Measurements from ENCODE around the gene EEF1E1.

DNA sequence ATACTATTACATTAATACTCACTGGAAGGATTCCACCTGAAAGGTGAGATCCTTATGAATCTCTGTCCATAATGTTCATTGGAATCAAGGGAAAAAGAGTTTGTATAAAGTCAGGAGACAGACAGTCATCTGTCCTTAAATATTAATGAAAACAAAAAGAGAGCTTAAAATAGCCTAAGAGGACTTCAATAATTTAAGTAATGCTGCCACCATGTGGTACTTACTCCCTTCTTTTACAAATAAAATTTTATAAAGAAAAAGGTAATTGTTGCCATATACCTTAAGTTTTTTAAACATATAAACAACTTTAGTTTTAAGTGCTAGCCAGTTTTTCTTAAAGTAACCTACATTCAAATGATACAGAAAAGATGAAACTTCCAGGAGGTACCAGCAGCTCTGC, 43.2 kb downstream of the EEF1E1 start:
- TF ChIP-seq, protein P1, sequence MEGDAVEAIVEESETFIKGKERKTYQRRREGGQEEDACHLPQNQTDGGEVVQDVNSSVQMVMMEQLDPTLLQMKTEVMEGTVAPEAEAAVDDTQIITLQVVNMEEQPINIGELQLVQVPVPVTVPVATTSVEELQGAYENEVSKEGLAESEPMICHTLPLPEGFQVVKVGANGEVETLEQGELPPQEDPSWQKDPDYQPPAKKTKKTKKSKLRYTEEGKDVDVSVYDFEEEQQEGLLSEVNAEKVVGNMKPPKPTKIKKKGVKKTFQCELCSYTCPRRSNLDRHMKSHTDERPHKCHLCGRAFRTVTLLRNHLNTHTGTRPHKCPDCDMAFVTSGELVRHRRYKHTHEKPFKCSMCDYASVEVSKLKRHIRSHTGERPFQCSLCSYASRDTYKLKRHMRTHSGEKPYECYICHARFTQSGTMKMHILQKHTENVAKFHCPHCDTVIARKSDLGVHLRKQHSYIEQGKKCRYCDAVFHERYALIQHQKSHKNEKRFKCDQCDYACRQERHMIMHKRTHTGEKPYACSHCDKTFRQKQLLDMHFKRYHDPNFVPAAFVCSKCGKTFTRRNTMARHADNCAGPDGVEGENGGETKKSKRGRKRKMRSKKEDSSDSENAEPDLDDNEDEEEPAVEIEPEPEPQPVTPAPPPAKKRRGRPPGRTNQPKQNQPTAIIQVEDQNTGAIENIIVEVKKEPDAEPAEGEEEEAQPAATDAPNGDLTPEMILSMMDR (IDR thresholded peaks at IDR 0.05; ENCODE audit: low read depth, low read length): peak; percentile 37; the same call in 1 of the 2 replicates
- no peak for TF ChIP-seq EZH2phosphoT487 (IDR thresholded peaks at IDR 0.05; ENCODE audit: low read depth)
